ENCODE results near the gene FADS3.
A peak's percentile ranks its signal among the peaks of the same experiment; 100 is the strongest.

FADS3 gene

GRCh38 chr11:61844909-61845565, 46.3 kb downstream of the FADS3 start:
- H3K27ac Mint-ChIP-seq, result no peak overlapping the region
- H3K27me3 Mint-ChIP-seq (ENCODE audit: low read depth, poor library complexity), result no peaks in the 10 kb centered on the region
- H3K4me3 Mint-ChIP-seq, result no peak overlapping the region
- H3K4me1 Mint-ChIP-seq, result peaks cover 16% of the 10 kb centered on the region
- H3K9me3 Mint-ChIP-seq, result no peaks in the 10 kb centered on the region
- DNase-seq, result no peak
- TF ChIP-seq CTCF (IDR thresholded peaks at IDR 0.05), result no peak
- peaks cover 88% of the 10 kb centered on the region for H3K36me3 Mint-ChIP-seq (ENCODE audit: low read depth)

GRCh38 chr11:61842528-61842820, 48.9 kb downstream of the FADS3 start:
- Mint-ChIP-seq H3K27me3 (ENCODE audit: low read depth, poor library complexity) (no peaks in the 10 kb centered on the region), H3K27ac (no peak overlapping the region), H3K9me3 (no peaks in the 10 kb centered on the region), H3K4me1 (peaks cover 16% of the 10 kb centered on the region), H3K36me3 (ENCODE audit: low read depth) (peaks cover 89% of the 10 kb centered on the region), H3K4me3 (no peak overlapping the region)
- TF ChIP-seq CTCF (IDR thresholded peaks at IDR 0.05), result no peak
- DNase-seq, result no peak

- H3K4me1 Mint-ChIP-seq, result peaks cover 16% of the 10 kb centered on the region
- no peak overlapping the region for H3K4me3 Mint-ChIP-seq
- no peak overlapping the region for H3K27ac Mint-ChIP-seq
- H3K9me3 Mint-ChIP-seq, result no peaks in the 10 kb centered on the region
- no peak for TF ChIP-seq CTCF (IDR thresholded peaks at IDR 0.05)
- DNase-seq, result no peak
- peaks cover 83% of the 10 kb centered on the region for H3K36me3 Mint-ChIP-seq (ENCODE audit: low read depth)
- no peaks in the 10 kb centered on the region for H3K27me3 Mint-ChIP-seq (ENCODE audit: low read depth, poor library complexity)
These were observed 49.5 kb downstream of the FADS3 start for GRCh38 chr11:61841636-61842527.

- H3K4me3 Mint-ChIP-seq, result no peak overlapping the region
- peaks cover 80% of the 10 kb centered on the region for H3K36me3 Mint-ChIP-seq (ENCODE audit: low read depth)
- DNase-seq, result no peak
- H3K4me1 Mint-ChIP-seq, result peaks cover 15% of the 10 kb centered on the region
- H3K27ac Mint-ChIP-seq, result peak overlapping the region; percentile 36
- no peaks in the 10 kb centered on the region for H3K9me3 Mint-ChIP-seq
- no peak for TF ChIP-seq CTCF (IDR thresholded peaks at IDR 0.05)
- H3K27me3 Mint-ChIP-seq (ENCODE audit: low read depth, poor library complexity), result no peaks in the 10 kb centered on the region
These were observed 51.0 kb downstream of the FADS3 start for GRCh38 chr11:61840371-61840770.

- Mint-ChIP-seq H3K4me3 (no peak overlapping the region), H3K9me3 (no peaks in the 10 kb centered on the region), H3K27me3 (ENCODE audit: low read depth, poor library complexity) (no peaks in the 10 kb centered on the region), H3K4me1 (peaks cover 17% of the 10 kb centered on the region), H3K36me3 (ENCODE audit: low read depth) (peaks cover 79% of the 10 kb centered on the region), H3K27ac (no peak overlapping the region)
- DNase-seq, result no peak
- TF ChIP-seq CTCF (IDR thresholded peaks at IDR 0.05), result no peak
These were observed 51.6 kb downstream of the FADS3 start for GRCh38 chr11:61839742-61840141.

Data from nephron progenitor cell (in vitro differentiated cells).